ENCODE measurements around the gene ANKRD10.
A peak's percentile ranks its signal among the peaks of the same experiment; 100 is the strongest.

ANKRD10 gene

DNA sequence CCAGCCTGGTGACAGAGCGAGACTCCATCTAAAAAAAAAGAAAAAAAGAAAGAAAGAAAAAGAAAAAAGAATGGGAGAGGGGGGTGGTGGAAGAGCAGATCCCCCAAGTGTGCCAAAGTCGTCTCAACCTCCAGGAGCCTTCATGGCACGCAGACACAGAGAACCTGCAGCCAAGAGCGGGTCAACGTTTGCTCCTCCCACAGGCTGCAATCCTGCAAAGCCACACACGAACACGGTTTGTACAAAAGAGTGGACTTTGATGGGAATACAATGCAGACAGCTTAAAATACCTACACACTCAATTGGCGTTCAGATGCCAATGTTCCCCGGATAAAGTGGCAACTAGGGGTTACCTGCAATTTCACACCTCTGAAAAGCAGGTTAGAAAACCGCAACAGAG is 29.4 kb downstream of the ANKRD10 start:
- DNase-seq, result no peak

DNA sequence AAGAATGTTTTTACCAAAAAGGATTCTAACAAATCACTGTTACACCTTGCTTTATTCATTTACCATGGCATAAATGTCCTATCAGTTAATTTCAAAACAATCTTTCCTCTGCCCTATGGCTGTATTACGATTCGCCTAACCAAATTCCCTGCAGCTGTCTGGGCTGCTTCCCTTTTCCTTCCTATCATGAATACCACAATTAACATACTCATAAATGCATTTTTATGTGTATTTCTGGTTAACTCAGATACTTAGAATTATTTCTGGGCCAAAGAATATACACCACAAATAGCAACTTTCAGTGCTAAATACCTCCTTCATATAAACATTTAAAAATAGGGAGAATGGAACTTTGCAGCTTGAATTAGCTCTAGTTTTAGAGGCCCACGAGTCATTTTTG is 30.4 kb downstream of the ANKRD10 start:
- no peak for DNase-seq

DNA sequence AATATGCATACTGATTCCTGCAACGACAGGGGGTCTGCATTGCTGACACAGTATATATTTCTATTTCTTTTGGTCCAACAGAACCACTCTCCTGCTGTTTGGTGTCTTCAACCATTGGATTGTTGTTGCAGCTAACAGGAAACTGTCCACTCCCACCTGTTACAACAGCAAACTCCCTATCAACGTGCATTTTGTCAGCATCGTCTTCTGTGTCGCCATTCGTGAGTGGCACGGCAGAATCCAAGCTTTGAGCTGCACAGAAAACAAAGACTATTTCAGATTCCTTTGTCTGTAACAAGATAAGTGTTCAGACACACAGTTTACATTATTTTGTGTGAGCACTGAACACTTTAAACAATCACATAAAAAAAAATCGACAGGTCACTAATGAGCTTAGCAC is 31.3 kb downstream of the ANKRD10 start:
- no peak for DNase-seq

DNA sequence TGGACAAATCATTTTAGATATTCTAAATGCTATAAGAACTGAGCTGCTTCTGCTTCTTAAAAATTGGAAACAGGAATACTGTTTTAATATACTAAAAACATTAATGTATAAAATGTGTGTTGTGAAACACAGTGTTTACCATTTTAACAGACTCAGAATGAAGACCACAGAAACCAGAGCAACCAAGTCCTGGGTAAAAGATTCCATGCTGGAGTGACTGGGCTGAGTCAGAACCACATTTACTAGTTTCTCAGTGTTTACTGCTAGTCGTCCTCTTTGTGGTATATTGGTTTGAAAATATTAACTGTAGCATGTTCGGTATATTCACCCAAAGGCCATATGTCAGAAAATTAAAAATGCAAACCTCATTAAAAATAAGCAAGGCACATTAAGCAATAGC is 31.9 kb downstream of the ANKRD10 start:
- peak; percentile 34 for DNase-seq

DNA sequence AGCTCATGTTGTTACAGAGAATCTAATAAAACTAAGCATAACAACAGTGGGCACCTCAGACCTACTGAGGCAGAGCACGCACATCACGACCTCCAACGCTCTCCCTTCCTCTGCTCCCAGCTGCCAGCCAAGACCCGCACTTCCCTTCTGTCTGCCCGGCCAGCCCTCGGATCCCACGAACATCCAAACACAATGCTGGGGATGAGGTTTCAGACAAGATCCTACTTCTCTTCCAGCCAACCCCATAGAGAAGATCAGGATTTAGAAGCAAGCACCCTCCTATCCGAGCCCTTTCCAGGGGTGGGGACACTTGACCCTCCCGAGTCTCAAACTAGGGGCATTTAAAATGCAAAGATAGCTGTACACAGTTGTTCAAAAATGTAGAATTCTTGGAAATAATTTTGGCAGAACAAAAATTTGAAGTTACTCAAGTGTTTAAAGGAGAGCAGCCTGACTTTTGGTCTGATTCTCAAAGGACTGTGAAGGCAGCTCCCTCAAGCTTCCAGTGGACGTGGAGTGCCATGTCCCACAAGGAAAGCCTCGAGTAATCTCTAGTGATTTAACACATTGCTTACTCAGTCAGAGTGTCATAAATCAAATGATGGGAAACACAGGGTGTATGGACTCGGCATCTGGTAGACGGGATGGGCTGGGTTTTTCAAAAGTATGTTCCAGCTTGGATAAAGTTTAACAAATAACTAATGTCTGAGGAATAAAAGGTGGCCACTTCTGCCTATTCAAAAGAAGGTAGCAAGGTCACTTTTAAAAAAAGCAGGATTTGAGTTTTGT is 32.8 kb downstream of the ANKRD10 start:
- DNase-seq, result no peak

DNA sequence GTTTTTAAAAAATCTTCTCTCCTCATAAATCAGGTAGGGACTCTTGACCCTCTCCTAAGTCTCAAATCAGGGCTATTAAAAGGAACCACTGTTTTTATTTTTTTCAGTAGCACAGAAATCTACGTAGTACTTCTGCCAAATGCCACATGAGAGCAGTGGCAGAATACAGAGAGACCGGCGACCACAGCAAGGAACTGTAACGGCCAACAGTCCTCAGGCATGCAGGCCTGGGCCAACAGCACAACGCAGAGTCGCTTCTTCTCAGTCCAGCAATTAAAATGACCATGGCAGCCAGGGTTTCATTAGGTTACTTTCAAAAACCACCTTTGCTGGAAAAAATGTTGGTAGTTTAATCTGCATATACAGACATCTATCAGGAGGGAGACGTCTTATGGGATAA is 34.2 kb downstream of the ANKRD10 start:
- no peak for DNase-seq

DNA sequence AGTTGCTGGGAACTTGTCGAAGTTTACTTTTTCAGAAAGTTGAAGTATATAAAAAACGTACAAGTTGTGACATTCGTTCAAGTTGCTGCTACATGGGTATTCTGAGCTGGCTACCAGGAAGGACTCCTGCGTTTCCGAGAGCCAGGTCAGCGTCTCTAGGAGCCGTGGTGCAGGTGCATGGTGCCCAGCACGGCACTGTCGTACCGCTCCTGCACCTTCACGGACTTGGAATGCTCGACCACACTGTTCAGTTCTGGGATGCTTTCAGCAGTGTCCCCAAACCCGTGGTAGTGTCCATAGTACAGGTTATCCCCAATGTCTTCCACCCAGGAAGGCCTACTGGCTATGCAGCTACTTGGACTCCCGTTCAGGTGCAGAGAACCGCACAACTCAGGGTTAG is 35.4 kb downstream of the ANKRD10 start:
- DNase-seq, result no peak

DNA sequence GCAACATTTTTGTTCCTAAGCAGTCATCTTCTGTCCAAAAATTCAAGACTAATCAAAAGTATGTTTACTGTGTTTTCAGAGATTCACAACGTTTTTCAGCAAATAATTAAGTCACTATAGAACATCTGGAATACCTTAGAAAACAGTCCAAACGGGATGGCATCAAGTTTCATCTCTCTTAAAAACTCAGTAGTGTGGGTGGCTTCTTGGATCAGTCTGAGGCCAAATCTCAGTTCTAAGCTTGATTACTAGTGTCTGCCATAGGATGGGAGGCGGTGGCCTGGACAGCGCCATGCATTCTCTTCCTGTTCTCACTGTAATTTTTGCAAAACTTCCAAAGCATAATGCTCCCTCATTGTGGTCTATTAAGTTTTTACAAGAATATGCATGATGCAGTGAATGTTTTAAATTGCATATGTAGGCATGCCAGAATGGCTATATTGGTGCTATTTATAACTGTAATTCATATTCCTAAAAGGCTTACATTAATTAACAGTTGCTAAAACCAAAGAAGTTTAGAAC is 37.1 kb downstream of the ANKRD10 start:
- DNase-seq, result peak; percentile 19

DNA sequence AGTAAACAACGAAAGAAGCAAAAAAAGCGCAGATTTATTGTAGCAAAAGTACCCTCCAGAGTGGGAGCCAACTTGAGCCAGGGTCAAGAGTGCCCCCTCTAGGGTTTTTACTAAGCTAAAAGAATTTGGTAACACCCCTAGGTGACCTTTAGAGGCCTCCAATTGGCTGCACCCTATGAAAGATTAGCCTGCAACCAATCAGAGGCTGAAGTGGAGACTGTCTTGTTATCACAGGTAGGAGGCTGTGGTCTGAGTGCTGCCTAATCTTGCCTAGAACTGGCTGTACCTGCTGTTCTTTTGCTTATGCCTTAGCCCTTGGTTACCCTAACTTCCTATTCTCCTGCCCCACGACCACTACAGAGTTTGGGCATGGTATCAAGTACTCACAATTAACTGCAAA is 38.3 kb downstream of the ANKRD10 start:
- DNase-seq, result no peak

DNA sequence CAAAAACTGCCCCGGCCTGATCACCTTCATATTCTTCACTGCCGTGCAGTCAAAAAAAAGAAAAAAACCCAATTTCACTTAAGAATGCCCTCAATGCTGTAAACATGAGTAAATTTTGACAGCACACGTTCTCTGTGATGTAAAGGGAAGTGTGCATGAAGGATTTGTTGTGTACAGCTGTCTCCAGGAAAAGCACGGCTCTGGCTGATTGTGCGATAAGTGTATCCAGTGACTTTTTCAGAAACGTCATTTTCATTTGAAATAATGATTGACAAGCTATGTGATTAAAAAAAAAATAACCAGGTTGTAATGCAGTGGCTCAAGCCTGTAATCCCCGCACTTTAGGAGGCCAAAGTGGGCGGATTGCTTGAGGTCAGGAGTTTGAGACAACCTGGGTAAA is 39.6 kb downstream of the ANKRD10 start:
- no peak for DNase-seq

DNA sequence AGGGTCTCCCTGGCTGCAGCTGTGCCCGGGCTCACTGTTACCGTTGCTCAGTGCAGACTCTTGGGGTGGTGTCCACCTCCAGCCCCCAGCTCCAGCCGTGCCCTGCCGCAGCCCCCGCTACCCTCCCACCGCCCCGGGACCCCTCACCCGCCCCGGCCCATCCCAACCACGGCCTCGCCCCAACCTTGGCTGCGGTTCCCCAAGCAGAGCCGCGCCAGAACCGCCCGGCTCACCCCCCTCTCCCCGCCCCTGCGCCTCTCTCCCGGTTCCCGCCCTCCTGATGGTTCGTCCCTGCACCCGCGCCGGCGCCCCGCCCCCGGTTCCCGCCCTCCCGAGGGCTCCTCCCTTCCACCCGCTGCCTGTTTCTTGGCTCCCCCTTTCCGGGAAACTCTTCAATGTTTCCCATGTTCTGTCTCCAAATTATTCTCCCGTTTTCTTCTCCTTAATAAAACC is 40.3 kb downstream of the ANKRD10 start:
- peak; percentile 71 for DNase-seq

DNA sequence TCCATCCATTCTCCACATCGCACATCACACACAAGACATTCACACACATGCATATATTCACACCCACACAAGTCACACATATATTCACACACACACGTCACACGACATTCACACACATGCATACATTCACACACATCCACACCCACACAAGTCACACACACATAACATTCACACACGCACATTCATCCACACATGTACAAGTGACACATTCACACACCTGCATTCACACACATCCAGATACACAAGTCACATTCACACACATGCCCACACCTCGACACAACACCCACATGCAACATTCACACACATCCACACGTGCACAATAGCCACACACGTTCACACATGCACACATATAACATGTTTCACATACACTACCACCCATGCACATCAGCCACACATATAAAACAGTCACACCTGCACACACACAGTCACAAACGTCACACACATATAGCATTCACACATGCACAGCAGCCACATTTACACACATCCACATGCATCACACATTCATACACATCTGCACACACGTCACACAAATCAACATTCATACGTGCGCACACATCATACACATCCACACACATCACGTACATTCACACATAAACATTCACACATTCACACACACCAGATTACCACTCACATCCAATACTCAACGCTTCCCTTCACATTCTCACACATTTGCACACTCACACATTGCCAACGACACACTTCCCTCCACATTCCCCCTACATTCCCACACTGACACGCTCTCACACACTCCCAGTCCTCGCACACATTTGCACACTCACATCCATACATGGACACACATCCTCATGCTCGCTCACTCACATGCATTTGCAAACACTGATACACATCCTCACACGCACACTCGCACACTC is 41.0 kb downstream of the ANKRD10 start:
- no peak for DNase-seq

DNA sequence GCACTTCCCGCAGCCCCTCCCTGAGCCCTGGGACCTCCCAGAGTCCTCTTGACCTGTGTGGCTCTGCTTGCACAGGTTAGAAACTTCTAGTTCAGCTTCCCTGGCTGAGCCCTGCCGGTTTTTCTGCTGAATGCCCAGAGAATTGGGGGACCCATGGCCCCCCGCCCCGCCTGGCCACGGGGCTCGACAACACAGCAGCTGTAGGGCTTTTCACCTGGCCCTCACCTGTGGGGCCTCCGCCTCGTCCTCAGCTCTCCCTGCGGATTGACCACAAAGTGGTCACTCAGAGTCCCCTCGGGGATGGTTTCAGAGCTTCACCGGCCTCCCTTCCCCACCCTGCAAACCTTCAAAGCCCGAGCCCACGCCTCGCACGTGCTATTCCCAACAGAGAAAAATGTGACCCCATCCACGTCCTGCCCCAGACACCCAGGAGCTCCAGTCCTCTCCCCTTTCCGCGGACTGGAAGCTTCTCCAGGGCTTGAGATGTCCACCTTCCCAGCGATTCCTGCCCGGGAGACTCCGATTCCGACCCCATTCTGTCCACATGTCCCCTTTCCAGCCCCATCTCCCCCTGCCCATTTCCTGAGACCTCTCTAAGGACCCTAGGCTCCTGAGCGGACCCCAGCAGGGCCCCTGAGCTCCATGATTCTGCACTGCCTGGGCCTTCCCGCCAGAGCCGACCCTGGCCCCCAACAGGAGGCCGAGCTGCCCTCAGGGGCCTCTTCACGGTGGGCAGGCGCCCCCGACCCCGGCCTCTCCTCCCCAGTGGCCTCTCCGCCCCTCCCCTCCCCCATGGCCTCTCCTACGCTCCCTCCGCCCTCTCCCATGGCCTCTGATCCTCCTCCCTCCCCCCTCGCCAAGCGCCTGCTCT is 41.9 kb downstream of the ANKRD10 start:
- DNase-seq, result no peak

DNA sequence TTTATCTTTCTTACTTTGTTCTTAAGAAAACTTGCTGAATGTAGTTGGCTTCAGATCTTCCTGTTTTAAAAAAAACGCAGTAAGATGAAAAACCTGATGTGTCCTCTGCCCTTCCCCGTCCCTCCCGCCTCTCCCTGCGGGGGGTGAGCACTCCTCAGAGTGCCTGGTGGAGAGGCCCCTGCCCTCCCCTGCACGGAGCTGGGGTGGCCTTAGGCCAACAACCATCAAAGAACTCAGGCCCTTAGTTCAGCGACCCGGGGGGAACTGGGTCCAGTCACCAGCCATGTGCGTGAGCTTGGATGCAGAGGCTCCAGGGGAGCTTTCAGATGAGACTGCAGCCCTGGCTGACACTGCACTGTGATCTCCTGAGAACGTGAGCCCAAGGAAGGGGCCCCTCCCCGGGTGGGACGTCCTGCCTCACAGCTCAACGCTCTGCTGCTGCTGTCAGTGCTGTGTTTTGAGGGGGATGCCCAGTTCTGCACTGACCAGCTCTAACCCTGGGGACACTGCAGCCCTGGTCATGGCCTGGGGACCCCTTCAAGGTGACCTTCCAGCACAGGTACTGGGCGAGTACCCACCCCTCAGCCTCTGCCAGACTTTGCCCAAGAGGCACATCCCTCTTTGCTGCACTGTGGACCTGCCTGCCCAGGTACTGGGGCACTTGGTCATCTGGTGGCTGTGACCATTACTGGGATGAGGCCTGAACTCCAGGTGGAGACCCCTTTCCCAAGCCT is 42.7 kb downstream of the ANKRD10 start:
- no peak for DNase-seq

DNA sequence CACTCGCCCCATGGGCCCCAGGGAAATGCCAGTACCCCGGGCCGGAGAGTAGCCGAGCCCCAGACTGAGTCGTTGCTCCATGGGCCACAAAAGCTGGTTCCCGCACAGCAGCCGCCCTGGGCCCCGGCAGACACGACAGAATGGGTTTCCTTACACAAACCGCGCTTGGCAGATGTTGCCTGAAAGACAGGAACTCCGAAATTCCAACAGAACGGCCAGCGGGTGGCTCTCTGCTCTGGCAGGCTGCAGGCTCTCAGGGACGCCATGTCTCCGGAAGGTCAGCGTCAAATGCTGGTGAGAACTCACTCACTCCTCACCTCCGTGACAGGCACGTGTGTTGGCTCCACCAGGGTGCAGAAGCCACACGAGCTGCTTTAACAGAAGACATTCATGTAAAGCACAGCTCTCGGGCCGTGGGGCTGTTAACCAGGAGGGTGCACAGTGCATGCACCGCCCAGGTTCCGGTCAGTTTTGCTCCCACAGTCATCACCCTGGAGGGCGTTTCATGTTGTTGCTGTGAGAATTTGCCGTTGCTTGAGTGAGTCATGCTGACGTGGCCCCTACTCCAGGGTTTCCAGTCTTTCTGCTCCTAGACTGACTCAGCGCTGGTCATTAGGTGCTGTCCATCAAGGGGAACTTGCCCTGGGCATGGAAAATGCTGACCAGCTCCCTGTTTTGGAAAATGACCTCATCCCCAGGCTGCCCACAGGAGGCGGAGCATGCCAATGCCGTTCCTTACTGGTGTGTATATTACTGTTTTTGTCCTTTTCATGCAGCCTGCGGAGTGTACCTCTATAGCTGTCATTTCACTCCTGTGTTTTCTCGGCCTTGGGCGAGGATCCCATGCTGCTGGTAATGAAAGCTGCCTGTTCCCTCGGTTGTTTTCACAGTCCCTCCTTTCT is 44.8 kb downstream of the ANKRD10 start:
- peak; percentile 98 for DNase-seq

DNA sequence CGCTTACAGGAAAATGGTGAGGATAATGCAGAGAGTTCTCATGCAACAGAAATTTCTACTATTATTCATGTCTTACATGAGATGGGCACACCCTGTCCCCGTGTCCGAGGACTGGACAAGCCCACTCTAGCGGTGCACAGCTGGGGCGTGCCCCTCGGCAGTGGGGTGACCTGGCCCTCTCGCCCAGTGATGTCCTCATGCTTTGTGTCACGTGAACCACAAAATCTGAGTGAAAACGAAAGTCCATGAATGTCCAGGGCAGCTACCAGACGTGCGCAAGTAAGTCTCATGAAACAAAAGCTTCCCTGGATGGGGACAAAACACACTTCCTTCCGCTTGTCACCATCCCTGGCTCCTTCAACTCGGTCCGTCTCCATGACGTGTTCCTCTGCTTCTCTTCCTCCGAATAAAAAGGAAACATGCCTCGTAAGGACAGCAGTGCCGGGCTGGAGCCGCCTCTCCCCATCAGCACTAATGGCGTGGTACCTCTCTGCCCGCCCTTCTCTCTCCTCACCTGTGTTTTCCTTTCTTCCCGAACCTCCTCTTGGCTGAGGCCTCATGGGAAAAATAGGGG is 45.6 kb downstream of the ANKRD10 start:
- DNase-seq, result no peak

DNA sequence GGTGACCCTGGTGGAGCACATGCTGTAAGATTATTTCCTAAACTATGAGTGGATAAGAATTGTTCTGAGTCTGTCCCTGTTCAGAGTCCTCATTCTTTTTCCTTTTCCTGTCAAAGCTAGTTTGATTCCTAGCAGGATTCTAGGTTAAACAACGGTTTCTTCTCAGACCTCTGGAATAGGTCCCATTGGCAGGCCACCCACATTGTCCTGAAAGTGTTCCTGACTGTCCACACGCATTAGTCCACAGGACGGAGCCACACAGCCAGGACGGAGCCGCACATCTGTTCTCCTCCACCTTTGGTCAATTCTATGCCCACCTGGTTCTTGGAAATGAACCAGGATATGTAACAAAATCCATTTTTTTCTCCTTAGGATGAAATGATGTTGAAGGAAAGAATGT is 46.1 kb downstream of the ANKRD10 start:
- DNase-seq, result no peak

DNA sequence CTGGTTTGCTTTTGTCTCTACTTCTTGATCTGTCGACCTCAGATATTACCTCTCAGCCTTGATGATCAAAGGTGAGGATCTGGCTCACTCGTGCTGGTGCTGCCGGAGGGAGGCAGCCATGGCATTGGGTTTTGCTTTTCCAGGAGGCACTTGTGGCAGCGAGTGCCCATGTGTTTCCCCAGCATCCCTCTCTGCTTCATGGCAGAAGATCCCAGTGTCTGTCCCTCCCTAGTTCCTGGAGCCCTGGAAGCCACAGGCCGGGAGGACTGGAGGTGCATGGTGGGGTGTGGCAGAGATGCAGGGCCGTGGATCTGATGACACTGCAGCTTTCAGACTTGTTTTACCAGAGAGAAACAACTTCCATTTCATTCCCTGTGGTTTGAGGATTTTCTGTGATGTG is 47.5 kb downstream of the ANKRD10 start:
- no peak for DNase-seq

DNA sequence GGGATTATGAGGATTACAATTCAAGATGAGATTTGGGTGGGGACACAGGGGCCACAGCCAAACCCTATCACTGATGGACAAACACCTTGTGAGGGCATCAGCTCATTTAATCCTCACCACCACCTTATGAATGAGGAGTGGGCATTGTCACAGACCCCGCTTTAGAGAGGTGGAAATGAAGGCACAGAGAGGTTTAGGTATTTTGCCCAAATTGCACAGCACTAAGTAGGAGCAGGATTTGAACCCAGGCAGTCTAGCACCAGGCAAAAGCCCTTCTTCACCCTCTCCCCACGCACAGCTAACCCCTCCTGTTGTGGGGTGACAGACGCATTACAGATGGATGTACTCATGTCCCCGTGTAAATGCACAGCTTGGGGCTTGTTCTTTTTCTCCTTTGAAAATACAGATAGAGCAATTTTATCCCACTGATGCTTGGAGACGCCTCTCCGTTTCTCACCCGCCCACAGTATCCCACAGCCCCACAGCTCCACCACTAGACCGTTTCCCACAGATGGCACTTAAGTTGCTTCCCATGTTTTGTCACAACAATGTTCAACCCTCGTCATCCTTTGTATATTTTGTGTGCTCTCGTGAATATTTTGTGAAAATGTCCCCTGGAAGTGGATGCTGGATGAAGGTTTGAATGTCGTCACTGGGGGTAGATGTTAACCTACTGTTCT is 48.2 kb downstream of the ANKRD10 start:
- no peak for DNase-seq

DNA sequence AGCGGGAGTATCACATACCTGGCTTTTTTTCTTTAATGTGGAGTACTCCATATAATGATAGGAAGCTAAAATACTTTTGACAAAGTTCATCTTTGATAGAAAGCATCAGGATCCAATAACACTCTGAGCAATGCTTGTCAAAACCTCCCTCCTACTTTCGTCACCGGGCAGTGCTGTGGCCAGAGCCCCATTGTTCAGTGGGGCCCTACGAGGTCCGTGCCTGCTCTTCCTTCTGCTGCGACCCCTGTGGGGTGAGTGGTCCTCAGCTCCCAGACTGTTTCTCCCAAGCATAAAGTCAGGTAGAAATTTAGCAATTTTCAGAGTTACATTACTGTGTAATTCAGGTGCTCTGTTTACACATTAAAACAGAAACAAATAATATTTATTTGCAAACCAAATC is 51.2 kb downstream of the ANKRD10 start:
- DNase-seq, result no peak

Data from fibroblast of skin of right biceps (primary cell).